Stimulated activated CD8-positive, alpha-beta memory T cell treated with anti-CD3 and anti-CD28 coated beads, Interleukin-15, amount 100 ng/mL, for 48 hours (primary cell): ENCODE measurements around the gene SQSTM1.

Source experiments
- DNase-seq, 2 donors: peaks; one replicate each; pipeline ENCODE4 v3.0.0-alpha.2; 2020; ENCODE audit warnings: low read depth in 2 of 2

SQSTM1 gene

GRCh38 chr5:179805529-179806249, 15.0 kb upstream of the SQSTM1 start:
- DNase-seq = no peak

DNA sequence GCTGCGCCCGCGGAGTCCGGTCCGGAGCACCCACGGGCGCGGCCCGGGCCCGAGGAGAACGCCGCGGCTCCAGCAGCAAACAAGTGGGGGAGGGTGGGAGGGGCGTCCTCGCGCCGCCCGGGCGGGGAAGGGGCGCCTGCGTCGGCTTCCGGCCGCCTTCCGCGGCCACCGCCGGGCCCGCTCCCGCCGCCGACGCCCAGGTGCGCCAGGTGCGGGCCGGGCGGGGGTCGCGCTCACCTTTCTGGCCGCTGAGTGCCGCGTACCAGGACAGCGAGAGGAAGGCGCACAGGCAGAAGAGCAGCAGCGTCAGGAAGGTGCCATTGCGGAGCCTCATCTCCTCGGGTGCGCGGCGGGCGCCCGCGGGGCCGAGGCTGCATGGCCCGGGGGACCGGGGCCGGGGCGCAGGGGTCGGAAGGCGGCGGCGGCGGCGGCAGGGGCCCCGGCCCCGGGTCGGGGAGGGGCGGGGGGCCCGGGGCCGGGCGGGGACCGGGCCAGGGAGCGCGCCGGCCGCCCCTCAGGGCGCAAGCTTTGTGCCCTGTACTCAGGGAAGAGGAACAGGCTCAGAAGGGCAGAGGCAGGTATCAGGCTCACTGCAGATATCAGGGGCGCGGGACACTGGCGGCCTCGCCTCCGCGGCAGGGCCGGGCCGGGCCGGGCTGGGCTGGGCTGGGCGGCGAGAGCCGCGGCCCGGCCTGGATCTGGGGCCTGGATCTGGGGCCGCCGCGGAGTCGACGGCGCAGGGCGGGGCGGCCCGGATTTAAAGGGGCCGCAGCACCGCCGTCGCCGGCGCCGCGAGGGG, 14.3 kb upstream of the SQSTM1 start, which contains the start of gene MGAT4B:
TSS of gene MGAT4B (minus strand) at position 617 of the 799 bp plus-strand sequence. CDS start at position 334, 283 bp downstream.
- peak in 1 of 2 donors; percentile 49 for DNase-seq

GRCh38 chr5:179812135-179812825, 8.4 kb upstream of the SQSTM1 start:
- DNase-seq = no peak

DNA sequence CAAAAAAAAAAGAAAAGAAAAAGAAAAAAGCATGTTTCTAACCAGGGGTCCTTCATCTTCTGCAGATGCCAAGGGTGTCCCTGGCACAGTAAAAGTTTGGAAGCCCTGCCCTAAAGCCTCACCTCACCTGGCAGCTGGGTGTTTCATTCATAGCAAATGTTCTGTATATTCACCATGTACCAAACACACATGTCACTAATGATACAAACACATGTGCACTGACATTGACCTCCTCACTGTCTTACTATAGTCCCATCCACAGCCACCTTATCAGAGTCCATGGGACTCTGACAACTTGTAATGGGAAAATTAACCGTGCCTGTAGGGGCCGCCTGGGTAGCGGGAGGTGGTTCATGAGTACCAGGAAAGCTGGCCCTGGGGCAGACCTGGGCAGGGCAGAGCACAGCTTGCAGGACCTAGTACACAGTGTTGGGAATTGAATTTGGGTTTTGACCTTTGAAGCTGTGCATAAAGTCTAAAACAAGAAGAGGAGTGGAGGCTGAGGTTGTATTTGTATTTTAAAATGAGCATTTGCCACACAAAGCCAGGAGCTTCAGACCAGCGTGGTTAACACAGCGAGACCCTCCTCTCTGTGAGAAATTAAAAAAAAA, 7.6 kb upstream of the SQSTM1 start:
- no peak for DNase-seq

- no peak for DNase-seq
Measured at GRCh38 chr5:179814090-179814489, 6.6 kb upstream of the SQSTM1 start.

DNA sequence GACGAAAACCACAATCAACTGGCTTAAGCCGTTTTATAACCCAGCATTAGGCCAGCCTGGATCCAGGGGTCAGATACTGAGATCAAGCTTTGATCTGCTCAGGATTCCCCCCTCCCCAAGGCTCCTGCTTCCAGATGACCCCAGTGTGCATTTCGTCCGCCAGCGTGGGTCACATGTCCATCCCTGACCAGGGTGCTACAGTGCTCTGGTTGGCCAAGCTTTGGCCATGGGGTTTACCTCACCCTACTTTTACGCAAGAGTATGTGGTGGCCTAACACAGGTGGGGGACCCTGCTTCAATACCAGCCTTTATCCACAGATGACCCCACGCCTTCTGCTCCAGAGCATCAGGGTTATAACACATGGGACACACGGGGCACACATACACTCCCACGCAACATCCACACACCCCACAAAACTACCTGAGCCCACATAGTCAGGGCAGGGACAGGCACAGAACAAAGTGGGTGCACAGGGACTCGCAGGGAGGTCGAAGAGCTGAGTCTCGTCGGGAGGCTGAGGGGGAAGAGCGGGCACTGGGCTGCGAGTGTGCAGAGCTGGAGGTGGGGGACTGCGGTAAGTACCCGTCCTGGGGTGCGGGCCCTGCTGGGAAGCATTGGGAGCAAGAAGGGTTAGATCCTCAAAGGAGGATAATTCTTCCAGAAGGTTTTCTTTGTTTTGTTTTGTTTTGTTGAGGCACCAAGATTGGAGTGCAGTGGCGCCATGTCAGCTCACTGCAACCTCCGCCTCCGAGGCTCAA, 5.0 kb upstream of the SQSTM1 start:
- DNase-seq = no peak

- DNase-seq = no peak
Measured at GRCh38 chr5:179816401-179816795, 4.3 kb upstream of the SQSTM1 start.

DNA sequence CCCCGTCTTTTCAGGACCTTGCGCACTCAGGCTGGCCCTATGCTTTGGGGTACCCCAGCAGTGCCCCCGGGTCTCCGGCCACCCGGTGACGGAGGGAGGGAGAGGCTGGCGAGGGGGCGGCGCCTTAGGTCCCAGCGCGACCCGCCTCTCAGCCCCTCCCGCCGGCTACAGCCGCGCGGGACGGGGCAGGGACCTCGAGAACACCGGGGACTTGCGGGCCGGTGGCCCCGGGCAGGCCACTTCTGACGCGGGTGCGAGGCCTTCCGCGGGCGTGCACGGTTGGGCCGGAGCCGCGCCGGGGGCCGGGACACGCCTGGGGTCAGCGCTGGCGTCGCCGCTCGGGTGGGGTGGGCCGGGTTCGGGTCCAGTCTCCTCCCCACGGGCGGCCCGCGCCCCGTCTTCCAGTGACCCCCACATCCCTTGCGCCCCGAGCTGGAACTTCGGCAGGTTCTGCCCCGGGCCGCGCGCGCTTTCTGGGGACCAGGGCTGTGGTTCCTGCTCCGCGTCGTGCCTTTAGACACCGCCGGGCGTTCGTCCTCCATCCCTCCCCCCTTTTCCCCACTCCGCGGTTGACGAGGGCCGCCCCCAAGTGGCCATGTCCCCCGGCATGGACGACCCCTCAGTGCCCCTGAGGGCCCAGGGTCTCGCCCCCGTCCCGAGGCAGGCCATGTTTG, 3.8 kb upstream of the SQSTM1 start:
- no peak for DNase-seq

DNA sequence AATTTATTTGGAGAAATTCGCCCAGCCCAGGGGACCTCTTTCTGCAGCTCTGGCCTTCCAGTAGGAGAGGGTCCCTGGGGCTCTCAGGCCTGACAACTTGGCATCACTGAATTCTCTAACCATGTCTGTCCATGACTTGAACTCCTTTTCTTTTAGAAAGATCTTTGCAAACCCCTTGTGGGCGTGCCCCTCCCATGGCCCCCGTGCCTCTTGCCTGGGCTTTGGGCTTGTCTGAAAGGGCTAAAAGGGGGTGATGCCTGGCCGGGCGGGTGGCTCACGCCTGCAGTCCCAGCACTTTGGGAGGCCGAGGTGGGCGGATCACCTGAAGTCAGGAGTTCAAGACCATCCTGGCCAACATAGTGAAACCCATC, 3.2 kb upstream of the SQSTM1 start:
- DNase-seq = no peak

- no peak for DNase-seq
Measured at GRCh38 chr5:179817890-179818745, 2.6 kb upstream of the SQSTM1 start.

- DNase-seq = peak; percentile 81 to 89
Measured at GRCh38 chr5:179818746-179819295, 1.9 kb upstream of the SQSTM1 start.

- no peak for DNase-seq
Measured at GRCh38 chr5:179819296-179820126, 1.2 kb upstream of the SQSTM1 start.

DNA sequence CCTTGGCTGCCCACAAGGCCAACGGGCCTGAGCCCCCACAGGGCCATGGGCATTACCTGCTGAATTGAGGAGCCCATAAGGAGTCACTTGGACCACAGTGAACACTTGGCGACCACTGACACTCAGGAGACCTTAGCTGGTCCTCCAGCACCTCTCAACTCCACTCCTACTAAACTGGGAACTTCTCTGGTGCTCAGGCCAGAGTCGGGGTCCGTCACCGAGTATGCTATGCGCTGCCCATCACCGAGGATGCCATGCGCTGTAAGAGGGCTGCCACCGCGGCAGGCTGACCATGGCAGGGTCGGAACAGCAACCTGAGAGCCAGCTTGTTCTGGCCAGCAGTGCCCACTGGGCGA, 600 bp upstream of the SQSTM1 start:
- no peak for DNase-seq

GRCh38 chr5:179821298-179822058, 773 bp downstream of the SQSTM1 start:
- peak; percentile 75 to 78 for DNase-seq

DNA sequence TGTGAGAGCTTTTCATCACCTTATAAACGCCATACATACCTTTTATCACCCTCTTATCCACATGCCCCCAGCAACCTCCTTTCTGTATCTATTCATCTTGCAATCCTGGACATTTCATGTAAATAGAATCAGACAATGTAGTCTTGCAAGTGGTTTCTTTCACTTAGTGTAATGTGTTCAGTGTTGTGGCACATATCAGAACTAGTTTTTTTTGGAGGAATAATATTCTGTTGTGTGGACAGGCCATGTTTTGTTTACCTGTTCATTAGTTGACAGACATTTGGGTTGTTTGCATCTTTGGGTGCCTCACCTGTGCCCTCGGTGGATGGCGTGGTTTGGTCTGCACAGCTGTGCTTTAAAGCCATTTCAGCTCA, 1.3 kb downstream of the SQSTM1 start:
- DNase-seq = no peak

DNA sequence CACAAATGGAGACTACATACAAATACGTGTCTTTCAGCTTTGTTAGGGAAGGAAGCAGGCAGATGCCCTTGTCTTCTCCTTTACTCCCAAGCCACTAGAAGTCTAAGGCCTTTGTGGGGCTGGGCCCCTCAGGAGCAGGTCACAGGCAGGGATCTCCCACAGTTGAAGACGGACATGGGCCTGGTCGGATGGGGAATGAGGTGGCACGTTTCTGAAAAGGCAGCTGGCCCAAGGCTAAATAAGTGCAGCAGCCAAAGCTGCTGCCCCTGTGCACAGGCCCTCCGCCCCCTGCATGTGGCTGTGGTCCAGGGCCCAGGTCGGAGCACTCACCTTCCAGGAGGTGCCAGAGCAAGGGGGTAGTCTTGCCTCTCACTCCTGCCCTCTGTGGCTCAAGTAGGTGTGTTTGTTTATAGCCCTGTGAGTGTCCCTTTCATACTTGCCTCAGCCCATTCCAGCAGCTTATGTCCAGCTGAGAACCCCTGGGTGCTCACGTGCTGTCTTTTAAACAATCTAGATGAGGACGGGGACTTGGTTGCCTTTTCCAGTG, 1.8 kb downstream of the SQSTM1 start:
- no peak for DNase-seq

- DNase-seq = no peak
Measured at GRCh38 chr5:179823937-179824744, 3.4 kb downstream of the SQSTM1 start.
